ENCODE measurements around the gene FHIT. TPM values are rescaled to one million over a fixed set of nuclear protein-coding genes. Genes with fewer than 3 reads are reported as not detected.

Gene FHIT
- total and polyA plus RNA-seq, 9 donors: 5.1 to 11.8 (median 9.5) TPM

GRCh38 chr3:59812237-59813147 lies 1438.8 kb downstream of the FHIT start:
- H3K27me3 ChIP-seq: no peaks in the 10 kb centered on the region
- no peaks in the 10 kb centered on the region for H3K36me3 ChIP-seq
- H3K27ac ChIP-seq: no peak overlapping the region
- TF ChIP-seq POLR2A (IDR thresholded peaks at IDR 0.05): no peak
- TF ChIP-seq EP300 (IDR thresholded peaks at IDR 0.05): no peak
- TF ChIP-seq CTCF (IDR thresholded peaks at IDR 0.05): no peak
- WGBS, 3 donors: 63 to 71% (median 69%) methylated on average over 11 of the region's 11 CpGs
- no peaks in the 10 kb centered on the region for H3K9me3 ChIP-seq
- H3K4me3 ChIP-seq: no peak overlapping the region
- intact Hi-C loops (cut with DNase I): no loop called here
- no peak for DNase-seq
- peaks cover 2% of the 10 kb centered on the region for H3K4me1 ChIP-seq (ENCODE audit: insufficient read depth)

GRCh38 chr3:59811160-59811559 lies 1440.1 kb downstream of the FHIT start:
- Histone ChIP-seq H3K9me3 (no peaks in the 10 kb centered on the region), H3K27ac (no peak overlapping the region), H3K4me3 (no peak overlapping the region), H3K36me3 (no peaks in the 10 kb centered on the region), H3K27me3 (no peaks in the 10 kb centered on the region), H3K4me1 (ENCODE audit: insufficient read depth) (no peaks in the 10 kb centered on the region)
- 45 to 53% (median 51%) methylated on average over 2 of the region's 2 CpGs for WGBS, 3 donors
- intact Hi-C loops (cut with DNase I): no loop called here
- TF ChIP-seq EP300 (IDR thresholded peaks at IDR 0.05) (no peak), POLR2A (IDR thresholded peaks at IDR 0.05) (no peak), CTCF (IDR thresholded peaks at IDR 0.05) (no peak)
- DNase-seq: no peak

- H3K9me3 ChIP-seq: no peaks in the 10 kb centered on the region
- no peak for DNase-seq
- TF ChIP-seq POLR2A (IDR thresholded peaks at IDR 0.05): no peak
- TF ChIP-seq EP300 (IDR thresholded peaks at IDR 0.05): no peak
- no peak overlapping the region for H3K4me3 ChIP-seq
- no peaks in the 10 kb centered on the region for H3K27me3 ChIP-seq
- no peaks in the 10 kb centered on the region for H3K36me3 ChIP-seq
- 88 to 93% (median 88%) methylated on average over 2 of the region's 2 CpGs for WGBS, 3 donors
- no peak overlapping the region for H3K27ac ChIP-seq
- no peaks in the 10 kb centered on the region for H3K4me1 ChIP-seq (ENCODE audit: insufficient read depth)
- intact Hi-C loops (cut with DNase I): no loop called here
Observed at GRCh38 chr3:59810606-59811005, 1440.6 kb downstream of the FHIT start.

GRCh38 chr3:59809710-59810444 lies 1441.4 kb downstream of the FHIT start:
- WGBS, 3 donors: 82 to 85% (median 82%) methylated on average over 8 of the region's 8 CpGs
- TF ChIP-seq POLR2A (IDR thresholded peaks at IDR 0.05) (no peak), CTCF (IDR thresholded peaks at IDR 0.05) (no peak), EP300 (IDR thresholded peaks at IDR 0.05) (no peak)
- H3K27ac ChIP-seq: no peak overlapping the region

More at GRCh38 chr3:59809710-59810444, 1441.4 kb downstream of the FHIT start:
- Histone ChIP-seq H3K9me3 (no peaks in the 10 kb centered on the region), H3K27me3 (no peaks in the 10 kb centered on the region), H3K4me1 (ENCODE audit: insufficient read depth) (no peaks in the 10 kb centered on the region), H3K36me3 (no peaks in the 10 kb centered on the region), H3K4me3 (no peak overlapping the region)
- DNase-seq: no peak
- intact Hi-C loops (cut with DNase I): no loop called here

Measured in ovary (tissue), 9 donors.